Stimulated activated CD4-positive, alpha-beta T cell treated with anti-CD3 and anti-CD28 coated beads, TNF-alpha, amount 100 ng/mL, for 24 hours (primary cell): ENCODE measurements around the gene SP4.

Source experiments
- DNase-seq, 3 experiments: peaks; one replicate each; pipeline ENCODE4 v3.0.0-alpha.2; 2020; ENCODE audit warnings: low read depth in 3 of 3

The SP4 gene

GRCh38 chr7:21443149-21443841, 15.4 kb downstream of the SP4 start:
- no peak for DNase-seq

- DNase-seq = no peak
Observed at GRCh38 chr7:21448974-21449373, 21.1 kb downstream of the SP4 start.

GRCh38 chr7:21450076-21450475, 22.2 kb downstream of the SP4 start:
- no peak for DNase-seq

- no peak for DNase-seq
Observed at GRCh38 chr7:21450941-21451340, 23.1 kb downstream of the SP4 start.

- no peak for DNase-seq
Observed at GRCh38 chr7:21454182-21454581, 26.3 kb downstream of the SP4 start.

GRCh38 chr7:21454906-21455305, 27.0 kb downstream of the SP4 start:
- no peak for DNase-seq

GRCh38 chr7:21461282-21461681, 33.4 kb downstream of the SP4 start:
- no peak for DNase-seq

GRCh38 chr7:21462081-21462480, 34.2 kb downstream of the SP4 start:
- no peak for DNase-seq

GRCh38 chr7:21463524-21463923, 35.6 kb downstream of the SP4 start:
- no peak for DNase-seq

- no peak for DNase-seq
Observed at GRCh38 chr7:21468969-21469368, 41.1 kb downstream of the SP4 start.

- no peak for DNase-seq
Observed at GRCh38 chr7:21469894-21470293, 42.0 kb downstream of the SP4 start.

GRCh38 chr7:21472029-21472428, 44.1 kb downstream of the SP4 start:
- DNase-seq = no peak

- no peak for DNase-seq
Observed at GRCh38 chr7:21476429-21476828, 48.5 kb downstream of the SP4 start.

- no peak for DNase-seq
Observed at GRCh38 chr7:21480693-21481403, 53.0 kb downstream of the SP4 start.

- DNase-seq = no peak
Observed at GRCh38 chr7:21486511-21486910, 58.6 kb downstream of the SP4 start.

GRCh38 chr7:21495731-21496130, 67.8 kb downstream of the SP4 start:
- no peak for DNase-seq

- no peak for DNase-seq
Observed at GRCh38 chr7:21497072-21497471, 69.2 kb downstream of the SP4 start.

- no peak for DNase-seq
Observed at GRCh38 chr7:21500117-21500832, 72.4 kb downstream of the SP4 start.

GRCh38 chr7:21504021-21504420, 76.1 kb downstream of the SP4 start:
- DNase-seq = no peak

- DNase-seq = peak in 1 of 3 experiments; percentile 4
Observed at GRCh38 chr7:21507627-21508343, 79.9 kb downstream of the SP4 start.

- no peak for DNase-seq
Observed at GRCh38 chr7:21508538-21508937, 80.7 kb downstream of the SP4 start.

- DNase-seq = no peak
Observed at GRCh38 chr7:21514062-21514461, 86.2 kb downstream of the SP4 start.
